ENCODE measurements around the gene PLEKHG7. TPM values are rescaled to one million over a fixed set of nuclear protein-coding genes. Genes with fewer than 3 reads are reported as not detected.
"Not testable (repeated sequence)": the region's sequence is repeated elsewhere in the genome, so short reads cannot be mapped to it uniquely, and the experiment has no call there.

PLEKHG7 gene
- total and polyA plus RNA-seq, 2 experiments from 2014 or later = not detected

- no peak for TF ChIP-seq EZH2phosphoT487 (IDR thresholded peaks at IDR 0.05; ENCODE audit: unreplicated experiment)
- TF ChIP-seq ZNF462 (CRISPR knock-in tag; IDR thresholded peaks at IDR 0.05) = no peak
Observed at GRCh38 chr12:92785563-92785950, 82.8 kb downstream of the PLEKHG7 start (continued).

- DNase-seq (ENCODE audit: low spot score) = no peak
- H2AFZ ChIP-seq = no peak overlapping the region
- no peaks in the 10 kb centered on the region for H3K27me3 Mint-ChIP-seq (ENCODE audit: insufficient read depth, low read depth, poor library complexity)
- H3K9me3 Mint-ChIP-seq = peaks cover 2% of the 10 kb centered on the region; the same call in 1 of the 3 replicates
- H3K9me2 ChIP-seq (ENCODE audit: insufficient read depth) = no peaks in the 10 kb centered on the region
- no peaks in the 10 kb centered on the region for H3K36me3 ChIP-seq (ENCODE audit: insufficient read depth)
- no peak overlapping the region for H3K27ac ChIP-seq (ENCODE audit: low read depth)
- H3K4me2 ChIP-seq = no peak overlapping the region
- no peaks in the 10 kb centered on the region for H3K27me3 ChIP-seq (ENCODE audit: insufficient read depth)
- H3K4me3 Mint-ChIP-seq = no peak overlapping the region
- H3K4me1 ChIP-seq (ENCODE audit: insufficient read depth) = no peaks in the 10 kb centered on the region
- no peaks in the 10 kb centered on the region for H3F3A ChIP-seq (replicated peaks; ENCODE audit: low read depth)
- peaks cover 4% of the 10 kb centered on the region; the same call in 1 of the 3 replicates for H3K4me1 Mint-ChIP-seq
- H3K4me3 ChIP-seq = no peak overlapping the region
- H3K36me3 Mint-ChIP-seq (ENCODE audit: low read depth) = peaks cover 21% of the 10 kb centered on the region; the same call in 2 of the 3 replicates
- no peak overlapping the region for H3K27ac Mint-ChIP-seq
- no peak for ATAC-seq
- no peaks in the 10 kb centered on the region for H3K79me2 ChIP-seq (replicated peaks; ENCODE audit: insufficient read depth)
- no peak for TF ChIP-seq ZNF331 (CRISPR knock-in tag; IDR thresholded peaks at IDR 0.05; ENCODE audit: low read depth)
- no peak for TF ChIP-seq ETS1 (IDR thresholded peaks at IDR 0.05)
- no peak for TF ChIP-seq CREB1 (CRISPR knock-in tag; IDR thresholded peaks at IDR 0.05; ENCODE audit: low read depth)
- no peak for TF ChIP-seq EZH2 (IDR thresholded peaks at IDR 0.05; ENCODE audit: low read depth, unreplicated experiment)
- TF ChIP-seq CTCF (conservative IDR thresholded peaks at IDR 0.05; ENCODE audit: low read depth in 2 of 2) = no peak
- TF ChIP-seq EZH2phosphoT487 (IDR thresholded peaks at IDR 0.05; ENCODE audit: unreplicated experiment) = no peak
- no peak for TF ChIP-seq NANOG (IDR thresholded peaks at IDR 0.05; ENCODE audit: borderline replicate concordance)
- TF ChIP-seq ZNF114 (CRISPR knock-in tag; IDR thresholded peaks at IDR 0.05) = no peak
- TF ChIP-seq STAT1 (IDR thresholded peaks at IDR 0.05; ENCODE audit: unreplicated experiment) = no peak
- H4K20me1 ChIP-seq (replicated peaks; ENCODE audit: insufficient read depth) = no peaks in the 10 kb centered on the region
Observed at GRCh38 chr12:92786045-92786444, 83.3 kb downstream of the PLEKHG7 start.

- H3K4me2 ChIP-seq; H3K36me3 ChIP-seq (ENCODE audit: insufficient read depth); H3K4me1 Mint-ChIP-seq; H3K9me2 ChIP-seq (ENCODE audit: insufficient read depth); DNase-seq (ENCODE audit: low spot score); H3K79me2 ChIP-seq (replicated peaks; ENCODE audit: insufficient read depth); ATAC-seq; H3K27me3 ChIP-seq (ENCODE audit: insufficient read depth); H3K27me3 Mint-ChIP-seq (ENCODE audit: insufficient read depth, low read depth, poor library complexity); H3K27ac ChIP-seq (ENCODE audit: low read depth); H3F3A ChIP-seq (replicated peaks; ENCODE audit: low read depth); H2AFZ ChIP-seq; H4K20me1 ChIP-seq (replicated peaks; ENCODE audit: insufficient read depth); H3K27ac Mint-ChIP-seq; H3K4me1 ChIP-seq (ENCODE audit: insufficient read depth); H3K9me3 Mint-ChIP-seq; H3K4me3 Mint-ChIP-seq; H3K4me3 ChIP-seq: not testable (repeated sequence)
- H3K36me3 Mint-ChIP-seq (ENCODE audit: low read depth) = peaks cover 38% of the 10 kb centered on the region; the same call in 2 of the 3 replicates
Observed at GRCh38 chr12:92794356-92794755, 91.6 kb downstream of the PLEKHG7 start.
